H1 (cell line): ENCODE measurements around the gene CMSS1. TPM values are rescaled to one million over a fixed set of nuclear protein-coding genes. Genes with fewer than 3 reads are reported as not detected.

Source experiments
- CTCF ChIA-PET: fragments of 300-600 bp; sonication (Branson Sonifier 250); formaldehyde crosslinking; loops from one replicate; lab custom pipeline; 2021; ENCODE audit not compliant: partially characterized antibody; lab: Charles Lee
- POLR2A ChIA-PET: fragments of 300-600 bp; sonication (Branson Sonifier 250); formaldehyde crosslinking; loops from one replicate; lab custom pipeline; 2021; ENCODE audit warnings: inconsistent platforms; ENCODE audit not compliant: partially characterized antibody; lab: Charles Lee
- DNase-seq, 2 experiments: peaks; one replicate each; pipeline versions ENCODE4 v3.0.0 to v3.0.0-alpha.2; 2010 to 2022; ENCODE audit warnings: low spot score in 2 of 2, low read depth in 1 of 2, mixed read lengths in 1 of 2
- FAIRE-seq: peaks from 2 replicates; lab custom pipeline; 2011; peaks lifted over from hg19 to GRCh38; lab: Jason Lieb, UNC
- H2AFZ ChIP-seq: 2 replicates; pipeline ENCODE4 v1.8.1; 2012; ENCODE audit warnings: low read length, inconsistent platforms
- H2AK5ac ChIP-seq: 2 replicates; pipeline ENCODE4 v1.6.1; 2013; ENCODE audit warnings: low read depth, low read length
- H2BK120ac ChIP-seq: replicated peaks from 2 replicates; pipeline ENCODE3; 2013; ENCODE audit warnings: low read depth, low read length, inconsistent platforms
- H2BK12ac ChIP-seq: 2 replicates; pipeline ENCODE4 v1.6.1; 2013; ENCODE audit warnings: low read depth, low read length
- H2BK15ac ChIP-seq: 2 replicates; pipeline ENCODE4 v1.6.1; 2013; ENCODE audit warnings: low read length
- H2BK20ac ChIP-seq: 2 replicates; pipeline ENCODE4 v1.6.1; 2013; ENCODE audit warnings: low read length
- H2BK5ac ChIP-seq: 2 replicates; pipeline ENCODE4 v1.6.1; 2013; ENCODE audit warnings: low read depth, low read length
- H3K14ac ChIP-seq: 2 replicates; pipeline ENCODE4 v1.6.1; 2013; ENCODE audit warnings: inconsistent platforms; ENCODE audit not compliant: insufficient read length
- H3K18ac ChIP-seq: 2 replicates; pipeline ENCODE4 v1.6.1; 2013; ENCODE audit warnings: low read length; ENCODE audit errors: extremely low read depth
- H3K23ac ChIP-seq: 2 replicates; pipeline ENCODE4 v1.6.1; 2013; ENCODE audit warnings: inconsistent platforms; ENCODE audit not compliant: insufficient read length
- H3K23me2 ChIP-seq: 2 replicates; pipeline ENCODE4 v1.6.1; 2013; ENCODE audit warnings: low read depth, low read length
- H3K27ac ChIP-seq: 2 replicates; pipeline ENCODE4 v1.6.1; 2011; ENCODE audit warnings: low read depth, low read length, inconsistent platforms
- H3K27me3 ChIP-seq, 4 experiments: replicated peaks in 1 of 4; 1 replicate in 1 of 4; 2 replicates in 3 of 4; pipeline versions ENCODE4 v1.6.1 to v1.8.1; 2011 to 2013; ENCODE audit warnings: low read length in 3 of 4, mild to moderate bottlenecking in 3 of 4, inconsistent platforms in 2 of 4, mixed read lengths in 2 of 4, moderate library complexity in 1 of 4; ENCODE audit not compliant: control insufficient read depth in 3 of 4, insufficient read depth in 3 of 4; ENCODE audit errors: extremely low read depth in 1 of 4
- H3K36me3 ChIP-seq, 4 experiments: 2 replicates each; pipeline versions ENCODE4 v1.6.1 to v1.8.1; 2011 to 2013; ENCODE audit warnings: mild to moderate bottlenecking in 4 of 4, low read length in 3 of 4, moderate library complexity in 2 of 4, control low read depth in 1 of 4, inconsistent platforms in 1 of 4; ENCODE audit not compliant: insufficient read depth in 4 of 4, control insufficient read depth in 2 of 4
- H3K4ac ChIP-seq: replicated peaks from 2 replicates; pipeline ENCODE3; 2013; ENCODE audit warnings: low read length, low read depth, mixed read lengths, inconsistent platforms; ENCODE audit not compliant: insufficient read length
- H3K4me1 ChIP-seq, 4 experiments: replicated peaks in 1 of 4; 1 replicate in 1 of 4; 2 replicates in 3 of 4; pipeline versions ENCODE4 v1.6.1 to v1.8.1; 2011 to 2013; ENCODE audit warnings: low read length in 3 of 4, inconsistent platforms in 2 of 4, mixed read lengths in 1 of 4; ENCODE audit not compliant: insufficient read depth in 4 of 4, control insufficient read depth in 3 of 4
- H3K4me2 ChIP-seq, 2 experiments: 2 replicates each; pipeline versions ENCODE4 v1.6.1 to v1.8.1; 2011 to 2013; ENCODE audit warnings: low read depth in 2 of 2, low read length in 2 of 2, control low read depth in 1 of 2, inconsistent platforms in 1 of 2, mild to moderate bottlenecking in 1 of 2; ENCODE audit not compliant: insufficient read depth in 1 of 2
- H3K4me3 ChIP-seq, 4 experiments: fragments of 200-600, 300-600 bp in 1 of 4; sonication (generic), shearing (Covaris generic), sonication (Bioruptor Twin) in 1 of 4; 2 replicates each; pipeline versions ENCODE4 v1.5.1 to v1.8.1; 2011 to 2016; ENCODE audit warnings: low read length in 4 of 4, low read depth in 3 of 4, control low read depth in 2 of 4, inconsistent platforms in 2 of 4, mild to moderate bottlenecking in 2 of 4, mixed read lengths in 1 of 4, moderate library complexity in 1 of 4; ENCODE audit not compliant: insufficient read depth in 2 of 4; ENCODE audit errors: extremely low read depth in 1 of 4
- H3K56ac ChIP-seq: replicated peaks from 2 replicates; pipeline ENCODE3; 2013; ENCODE audit warnings: low read depth, mild to moderate bottlenecking, mixed read lengths, low read length, inconsistent platforms; ENCODE audit not compliant: insufficient read length
- H3K79me1 ChIP-seq: 2 replicates; pipeline ENCODE4 v1.6.1; 2013; ENCODE audit warnings: low read depth, low read length, control low read depth
- H3K79me2 ChIP-seq, 2 experiments: 2 replicates each; pipeline versions ENCODE4 v1.6.1 to v1.8.1; 2012 to 2013; ENCODE audit warnings: low read length in 2 of 2, mild to moderate bottlenecking in 2 of 2, inconsistent platforms in 1 of 2; ENCODE audit not compliant: insufficient read depth in 2 of 2, control insufficient read depth in 1 of 2
- H3K9ac ChIP-seq, 4 experiments: replicated peaks in 1 of 4; 1 replicate in 1 of 4; 2 replicates in 3 of 4; pipeline versions ENCODE4 v1.6.1 to v1.8.1; 2011 to 2013; ENCODE audit warnings: low read depth in 3 of 4, low read length in 3 of 4, control low read depth in 2 of 4, mild to moderate bottlenecking in 2 of 4, moderate library complexity in 2 of 4, inconsistent platforms in 1 of 4; ENCODE audit errors: extremely low read depth in 1 of 4
- H3K9me3 ChIP-seq, 2 experiments: 2 replicates each; pipeline versions ENCODE4 v1.6.1 to v1.8.1; 2012 to 2013; ENCODE audit warnings: mild to moderate bottlenecking in 2 of 2, moderate library complexity in 2 of 2, control low read depth in 1 of 2, inconsistent platforms in 1 of 2, low read depth in 1 of 2, low read length in 1 of 2, mixed read lengths in 1 of 2; ENCODE audit not compliant: insufficient read depth in 2 of 2
- H4K20me1 ChIP-seq, 2 experiments: replicated peaks in 1 of 2; 2 replicates each; pipeline versions ENCODE3 to v1.8.1; 2011 to 2013; ENCODE audit warnings: inconsistent platforms in 2 of 2, low read length in 2 of 2, mild to moderate bottlenecking in 1 of 2; ENCODE audit not compliant: insufficient read depth in 2 of 2, control insufficient read depth in 1 of 2
- H4K5ac ChIP-seq: 2 replicates; pipeline ENCODE4 v1.6.1; 2013; ENCODE audit warnings: low read length, low read depth, mixed read lengths, inconsistent platforms; ENCODE audit not compliant: insufficient read length
- H4K8ac ChIP-seq: 2 replicates; pipeline ENCODE4 v1.8.0; 2013; ENCODE audit warnings: mild to moderate bottlenecking, moderate library complexity, low read length, inconsistent platforms; ENCODE audit not compliant: insufficient read depth; ENCODE audit errors: extremely low read depth
- H4K91ac ChIP-seq: replicated peaks from 2 replicates; pipeline ENCODE3; 2013; ENCODE audit warnings: low read length, mixed read lengths, inconsistent platforms; ENCODE audit not compliant: insufficient read length
- CHD2 ChIP-seq: IDR thresholded peaks from 2 replicates; pipeline ENCODE4 v1.6.1; 2012; ENCODE audit warnings: low read length, improper control_type of control experiment
- GABPA ChIP-seq: IDR thresholded peaks from 2 replicates; pipeline ENCODE4 v1.6.1; 2011; ENCODE audit warnings: mild to moderate bottlenecking, low read length, moderate library complexity, borderline replicate concordance; ENCODE audit not compliant: insufficient read depth
- HDAC6 ChIP-seq: IDR thresholded peaks from one replicate; pipeline ENCODE4 v1.7.1; 2012; ENCODE audit warnings: low read depth, mild to moderate bottlenecking, inconsistent platforms, low read length, moderate library complexity
- NANOG ChIP-seq: IDR thresholded peaks from 2 replicates; pipeline ENCODE4 v1.6.1; 2011; ENCODE audit warnings: low read length, low read depth, mild to moderate bottlenecking, inconsistent platforms; ENCODE audit not compliant: insufficient read depth, poor library complexity, severe bottlenecking
- NRF1 ChIP-seq: IDR thresholded peaks from 2 replicates; pipeline ENCODE4 v1.6.1; 2011; ENCODE audit warnings: mild to moderate bottlenecking, low read depth, low read length, improper control_type of control experiment
- RAD21 ChIP-seq, 2 experiments: IDR thresholded peaks in 1 of 2; conservative IDR thresholded peaks in 1 of 2; 2 replicates each; pipeline ENCODE4 v1.6.1; 2011; ENCODE audit warnings: low read depth in 2 of 2, low read length in 2 of 2, improper control_type of control experiment in 1 of 2, inconsistent platforms in 1 of 2, mild to moderate bottlenecking in 1 of 2, moderate library complexity in 1 of 2
- RBBP5 ChIP-seq: IDR thresholded peaks from 2 replicates; pipeline ENCODE4 v1.7.1; 2012; ENCODE audit warnings: low read depth, mild to moderate bottlenecking, inconsistent platforms, low read length, moderate library complexity, borderline replicate concordance
- SIN3A ChIP-seq, 2 experiments: IDR thresholded peaks in 1 of 2; conservative IDR thresholded peaks in 1 of 2; 2 replicates each; pipeline ENCODE4 v1.6.1; 2011 to 2012; ENCODE audit warnings: low read length in 2 of 2, improper control_type of control experiment in 1 of 2, low read depth in 1 of 2, mild to moderate bottlenecking in 1 of 2
- TCF12 ChIP-seq: IDR thresholded peaks from 2 replicates; pipeline ENCODE4 v1.6.1; 2011; ENCODE audit warnings: low read depth, mild to moderate bottlenecking, low read length
- YY1 ChIP-seq: IDR thresholded peaks from 2 replicates; pipeline ENCODE4 v1.6.1; 2011; ENCODE audit warnings: low read depth, mild to moderate bottlenecking, low read length
- ZNF274 ChIP-seq: IDR thresholded peaks from 2 replicates; pipeline ENCODE4 v1.7.0; 2012; ENCODE audit warnings: low read length, borderline replicate concordance; ENCODE audit errors: extremely low read depth
- WGBS, 2 experiments: shearing (Covaris generic) in 1 of 2; methylation state at CpG; one replicate each; pipeline versions ENCODE4 v1.1.6 to v1.1.7; 2013 to 2015; ENCODE audit warnings: low lambda C conversion rate in 2 of 2, mixed read lengths in 2 of 2, inconsistent platforms in 1 of 2, low coverage in 1 of 2, missing lambda C conversion rate in 1 of 2; ENCODE audit not compliant: insufficient replicate concordance in 2 of 2, insufficient coverage in 1 of 2, insufficient read length in 1 of 2; ENCODE audit errors: extremely low coverage in 1 of 2, missing lambda C conversion rate in 1 of 2; 5-methylcytosine and 5-hydroxymethylcytosine counted together
- polyA plus RNA-seq, 7 experiments: library from polyadenylated mRNA; depleted of rRNA in 3 of 7; stranded (reverse) in 5 of 7; unstranded in 2 of 7; fragments of >200 nt in 5 of 7; fragments of 200-250 nt in 2 of 7; gene quantifications; 1 replicate in 5 of 7; 2 replicates in 1 of 7; 4 replicates in 1 of 7; pipeline versions ENCODE4 v1.2.1 to v1.2.3, GENCODE V29; 2011 to 2013; ENCODE audit warnings: missing spikeins in 2 of 7, mixed read lengths in 2 of 7
- total RNA-seq: library from RNA; stranded (reverse); fragmentation: NEBNext Ultra II Directional; extraction: Animal tissue kit (Norgen Biotek cat#: 25700); gene quantifications from 2 replicates; pipeline ENCODE4 v1.2.1, GENCODE V29; 2021
- TF ChIP-seq, protein P1 (sequence below): IDR thresholded peaks from 2 replicates; pipeline ENCODE4 v1.6.1; 2011; ENCODE audit warnings: low read length, improper control_type of control experiment

Gene CMSS1
- total and polyA plus RNA-seq, 2 of the 8 experiments (the other 6 are each of a cell fraction or from before 2014, with no cell fraction given) = 15.2 to 75.1 TPM

DNA sequence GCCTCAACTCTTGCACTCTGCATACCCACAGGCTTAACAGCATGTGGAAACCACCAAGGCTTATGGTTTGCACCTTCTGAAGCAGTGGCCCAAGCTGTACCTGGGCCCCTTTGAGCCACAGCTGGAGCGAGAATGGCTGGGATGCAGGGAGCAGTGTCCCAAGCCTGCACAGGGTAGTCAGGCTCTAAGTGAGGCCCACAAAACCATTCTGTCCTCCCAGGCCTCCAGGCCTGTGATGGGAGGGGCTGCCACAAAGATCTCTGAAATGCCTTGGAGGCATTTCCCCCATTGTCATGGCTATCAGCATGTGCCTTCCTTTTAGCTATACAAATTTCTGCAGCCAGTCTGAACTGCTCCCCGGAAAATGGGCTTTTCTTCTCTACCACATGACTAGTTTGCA lies 12.5 kb upstream of the CMSS1 start:
- Histone ChIP-seq H3K27ac (no peak overlapping the region), H3K79me1 (no peaks in the 10 kb centered on the region), H3K23me2 (no peaks in the 10 kb centered on the region), H3K27me3 (no peaks in the 10 kb centered on the region), H3K4me3 (no peak overlapping the region), H3K4ac (no peak overlapping the region), H4K5ac (no peak overlapping the region), H3K79me2 (no peaks in the 10 kb centered on the region), H3K9ac (no peak overlapping the region), H3K14ac (no peak overlapping the region), H3K9me3 (peaks cover 21 to 24% of the 10 kb centered on the region in 2 experiments), H2BK20ac (no peak overlapping the region), H3K4me2 (no peak overlapping the region), H3K4me1 (no peaks in the 10 kb centered on the region), H3K23ac (no peak overlapping the region), H2BK12ac (no peak overlapping the region), H4K91ac (no peak overlapping the region), H2BK120ac (no peak overlapping the region), H3K56ac (no peak overlapping the region), H4K8ac (no peak overlapping the region), H2AK5ac (no peak overlapping the region), H2BK5ac (no peak overlapping the region), H2AFZ (no peak overlapping the region), H3K18ac (no peak overlapping the region), H2BK15ac (no peak overlapping the region), H4K20me1 (no peaks in the 10 kb centered on the region), H3K36me3 (peaks cover 0 to 4% (median 0%) of the 10 kb centered on the region in 4 experiments; a peak in 1 of 8 replicates)
- WGBS, 2 experiments = 73% methylated on average over 1 of the region's 2 CpGs; no CpG with 5 or more reads in 1 of the 2 experiments
- ChIA-PET CTCF (interaction anchor here (1.5 to 1.6 kb wide), 2 partner anchors 25 to 160 kb away, joined by 3 read pairs; no protein-coding TSS in a partner anchor), POLR2A (no interaction called here)
- DNase-seq (no peak), FAIRE-seq (no peak)
- TF ChIP-seq TCF12 (no peak), NANOG (no peak), RBBP5 (no peak), ZNF274 (no peak), SIN3A (conservative IDR thresholded peaks at IDR 0.05 in 1 of 2, IDR thresholded peaks at IDR 0.05 in 1 of 2; ENCODE audit: low read depth in 1 of 2, low read length in 2 of 2) (no peak), NRF1 (no peak), RAD21 (IDR thresholded peaks at IDR 0.05 in 1 of 2, conservative IDR thresholded peaks at IDR 0.05 in 1 of 2; ENCODE audit: low read depth in 2 of 2, low read length in 2 of 2) (no peak), GABPA (no peak), CHD2 (no peak), HDAC6 (no peak), YY1 (no peak)
- TF ChIP-seq, protein P1, sequence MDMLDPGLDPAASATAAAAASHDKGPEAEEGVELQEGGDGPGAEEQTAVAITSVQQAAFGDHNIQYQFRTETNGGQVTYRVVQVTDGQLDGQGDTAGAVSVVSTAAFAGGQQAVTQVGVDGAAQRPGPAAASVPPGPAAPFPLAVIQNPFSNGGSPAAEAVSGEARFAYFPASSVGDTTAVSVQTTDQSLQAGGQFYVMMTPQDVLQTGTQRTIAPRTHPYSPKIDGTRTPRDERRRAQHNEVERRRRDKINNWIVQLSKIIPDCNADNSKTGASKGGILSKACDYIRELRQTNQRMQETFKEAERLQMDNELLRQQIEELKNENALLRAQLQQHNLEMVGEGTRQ = no peak
